C4-2B (cell line): ENCODE results near the gene GTF2IRD2.
"Not testable (repeated sequence)": the region's sequence is repeated elsewhere in the genome, so short reads cannot be mapped to it uniquely, and the experiment has no call there.

Experiments
- CTCF ChIP-seq: fragments of 450-650 bp; conservative IDR thresholded peaks from 2 replicates; pipeline ENCODE4 v1.5.1; 2017; ENCODE audit warnings: mild to moderate bottlenecking
- ZFX ChIP-seq: fragments of 450-650 bp; IDR thresholded peaks from 2 replicates; pipeline ENCODE4 v1.6.1; 2017

- TF ChIP-seq CTCF, ZFX: not testable (repeated sequence)
Observed at GRCh38 chr7:74885295-74885694, 33.9 kb upstream of the GTF2IRD2 start.
